ENCODE data around the gene SBK2.
"Not testable (repeated sequence)": the region's sequence is repeated elsewhere in the genome, so short reads cannot be mapped to it uniquely, and the experiment has no call there.

SBK2 gene

DNA sequence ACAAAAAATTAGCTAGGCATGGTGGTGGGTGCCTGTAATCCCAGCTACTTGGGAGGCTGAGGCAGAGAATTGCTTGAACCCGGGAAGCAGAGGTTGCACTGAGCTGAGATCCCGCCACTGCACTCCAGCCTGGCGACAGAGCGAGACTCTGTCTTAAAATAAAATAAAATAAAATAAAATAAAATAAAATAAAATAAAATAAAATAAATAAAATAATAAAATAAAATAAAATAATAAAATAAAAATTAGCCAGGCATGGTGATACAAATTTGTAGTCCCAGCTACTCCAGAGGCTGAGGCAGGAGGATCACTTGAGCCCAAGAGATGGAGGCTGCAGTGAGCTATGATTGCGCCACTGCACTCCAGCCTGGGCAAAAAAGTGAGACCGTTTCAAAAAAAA lies 37.0 kb upstream of the SBK2 start:
- not testable (repeated sequence) for H3K27ac Mint-ChIP-seq, H3K27me3 Mint-ChIP-seq
- peaks cover 12% of the 10 kb centered on the region for H3K36me3 Mint-ChIP-seq (ENCODE audit: low read depth)

DNA sequence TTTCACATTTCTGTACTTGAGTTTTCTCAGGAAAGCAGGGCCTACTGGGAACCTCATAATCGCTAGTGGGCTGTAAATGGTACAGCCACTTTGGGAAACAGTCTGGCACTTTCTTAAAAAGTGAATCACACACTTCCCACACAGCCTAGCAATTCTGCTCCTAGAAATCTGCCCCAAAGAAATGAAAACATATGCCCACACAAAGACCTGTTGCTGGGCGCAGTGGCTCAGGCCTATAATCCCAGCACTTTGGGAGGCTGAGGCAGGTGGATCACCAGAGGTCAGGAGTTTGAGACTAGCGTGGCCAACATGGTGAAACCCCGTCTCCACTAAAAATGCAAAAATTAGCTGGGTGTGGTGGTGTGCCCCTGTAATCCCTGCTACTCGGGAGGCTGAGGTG lies 32.5 kb upstream of the SBK2 start:
- not testable (repeated sequence) for H3K36me3 Mint-ChIP-seq (ENCODE audit: low read depth); H3K4me1 Mint-ChIP-seq (ENCODE audit: low read depth); H3K4me3 Mint-ChIP-seq; H3K27ac Mint-ChIP-seq; H3K27me3 Mint-ChIP-seq; H3K9me3 Mint-ChIP-seq; DNase-seq

More for the DNA sequence above, 37.0 kb upstream of the SBK2 start:
- H3K4me3 Mint-ChIP-seq; DNase-seq; H3K9me3 Mint-ChIP-seq; H3K4me1 Mint-ChIP-seq (ENCODE audit: low read depth): not testable (repeated sequence)

DNA sequence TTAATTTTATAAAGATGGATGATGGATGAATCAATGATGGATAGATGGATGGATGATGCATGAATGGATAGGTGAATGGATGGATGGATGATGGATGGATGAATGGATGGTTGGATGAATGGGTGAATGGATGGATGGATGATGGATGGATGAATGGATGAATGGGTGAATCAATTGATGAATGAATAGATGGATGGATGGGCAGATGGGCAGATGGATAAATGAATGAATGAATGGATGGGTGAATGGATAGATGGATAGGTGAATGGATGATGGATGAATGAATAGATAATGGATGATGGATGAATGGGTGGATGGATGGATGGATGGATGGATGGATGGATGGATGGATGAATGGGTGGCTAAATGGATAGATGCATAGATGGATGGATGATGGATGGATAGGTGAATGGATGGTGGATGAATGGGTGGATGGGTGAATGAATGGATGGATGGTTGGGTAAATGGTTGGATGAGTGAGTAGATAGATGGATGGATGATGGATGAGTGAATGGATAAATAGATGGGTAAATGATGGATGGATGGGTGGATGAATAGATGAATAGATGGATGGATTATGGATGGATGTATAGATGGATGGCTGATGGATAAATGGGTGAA lies 30.9 kb upstream of the SBK2 start:
- DNase-seq: no peak
- Mint-ChIP-seq H3K9me3 (no peaks in the 10 kb centered on the region), H3K27ac (no peak overlapping the region), H3K36me3 (ENCODE audit: low read depth) (no peaks in the 10 kb centered on the region), H3K4me1 (ENCODE audit: low read depth) (no peaks in the 10 kb centered on the region), H3K27me3 (peaks cover 9% of the 10 kb centered on the region), H3K4me3 (no peak overlapping the region)

DNA sequence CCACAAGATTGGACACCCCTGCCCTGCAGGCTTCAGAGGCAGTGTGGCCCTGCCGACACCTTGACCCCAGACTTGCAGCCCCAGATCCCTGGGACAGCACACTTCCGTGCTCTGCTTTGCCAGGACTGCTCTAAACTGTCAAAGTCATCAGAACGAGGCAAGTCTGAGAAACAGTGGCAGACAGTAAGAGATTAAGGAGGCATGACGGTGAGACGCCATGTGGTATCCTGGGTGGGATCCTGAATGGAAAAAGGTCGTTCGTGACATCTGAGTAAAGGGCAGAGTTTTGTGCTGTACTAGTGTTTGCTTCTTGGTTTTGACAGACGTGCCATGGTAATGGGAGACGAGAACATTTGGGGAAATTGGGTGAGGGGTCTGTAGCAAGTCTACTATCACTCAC lies 29.9 kb upstream of the SBK2 start:
- Mint-ChIP-seq H3K4me1 (ENCODE audit: low read depth) (no peaks in the 10 kb centered on the region), H3K27ac (no peak overlapping the region), H3K4me3 (no peak overlapping the region), H3K27me3 (peaks cover 9% of the 10 kb centered on the region), H3K36me3 (ENCODE audit: low read depth) (no peaks in the 10 kb centered on the region), H3K9me3 (no peaks in the 10 kb centered on the region)
- DNase-seq: no peak

DNA sequence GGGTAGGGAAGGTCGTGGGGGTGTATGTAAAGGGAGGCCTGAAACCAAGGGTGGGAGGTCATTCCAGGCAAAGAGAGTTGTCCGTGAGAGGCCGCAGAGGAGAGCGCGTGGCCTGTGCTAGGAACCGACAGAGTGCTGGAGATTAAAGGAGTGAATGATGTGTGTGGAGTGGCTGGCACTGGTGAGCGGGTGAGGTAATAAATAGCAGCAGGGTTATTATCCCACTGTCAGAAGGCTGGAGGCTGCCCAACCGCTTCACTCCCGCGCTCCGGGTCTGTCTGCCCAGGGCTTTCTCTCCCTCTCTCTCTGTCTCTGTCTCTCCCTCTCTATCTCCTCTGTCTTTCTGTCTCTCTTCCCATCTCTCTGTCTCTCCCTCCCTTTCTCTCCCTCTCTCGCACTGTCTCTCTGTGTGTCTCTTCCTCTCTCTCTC lies 26.3 kb upstream of the SBK2 start:
- H3K36me3 Mint-ChIP-seq (ENCODE audit: low read depth): no peaks in the 10 kb centered on the region
- H3K27ac Mint-ChIP-seq: no peak overlapping the region
- DNase-seq: no peak

DNA sequence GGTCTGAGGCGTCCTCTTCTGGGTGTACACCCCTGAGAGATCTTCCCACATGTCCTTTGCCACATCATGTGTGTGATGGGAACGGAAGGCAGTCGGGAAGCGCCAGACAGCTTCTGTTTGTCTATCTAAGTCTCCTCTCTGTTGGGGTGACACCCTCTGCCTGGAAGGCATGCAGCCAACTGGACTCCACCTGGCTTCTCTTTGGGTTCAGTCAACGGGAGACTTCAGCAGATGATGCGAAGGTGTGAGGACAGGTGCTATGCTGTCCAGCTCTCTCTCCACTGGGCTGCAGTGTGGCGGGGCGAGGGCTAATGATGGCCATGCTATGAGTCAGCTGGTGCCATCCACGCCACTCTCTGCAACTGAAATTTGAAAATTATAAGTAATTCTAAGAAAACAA lies 22.8 kb upstream of the SBK2 start:
- no peaks in the 10 kb centered on the region for H3K36me3 Mint-ChIP-seq (ENCODE audit: low read depth)
- no peak overlapping the region for H3K4me3 Mint-ChIP-seq
- no peak overlapping the region for H3K27ac Mint-ChIP-seq
- H3K9me3 Mint-ChIP-seq: peaks cover 4% of the 10 kb centered on the region
- DNase-seq: no peak
- H3K27me3 Mint-ChIP-seq: peaks cover 6% of the 10 kb centered on the region
- H3K4me1 Mint-ChIP-seq (ENCODE audit: low read depth): no peaks in the 10 kb centered on the region

More for the DNA sequence above, 26.3 kb upstream of the SBK2 start:
- Mint-ChIP-seq H3K27me3 (peaks cover 9% of the 10 kb centered on the region), H3K9me3 (peaks cover 4% of the 10 kb centered on the region), H3K4me1 (ENCODE audit: low read depth) (no peaks in the 10 kb centered on the region), H3K4me3 (no peak overlapping the region)

GRCh38 chr19:55554741-55555152 lies 17.8 kb upstream of the SBK2 start:
- Mint-ChIP-seq H3K4me1 (ENCODE audit: low read depth) (no peaks in the 10 kb centered on the region), H3K36me3 (ENCODE audit: low read depth) (no peaks in the 10 kb centered on the region), H3K27ac (no peak overlapping the region), H3K9me3 (no peaks in the 10 kb centered on the region), H3K4me3 (no peak overlapping the region), H3K27me3 (peaks cover 4% of the 10 kb centered on the region)
- DNase-seq: no peak

DNA sequence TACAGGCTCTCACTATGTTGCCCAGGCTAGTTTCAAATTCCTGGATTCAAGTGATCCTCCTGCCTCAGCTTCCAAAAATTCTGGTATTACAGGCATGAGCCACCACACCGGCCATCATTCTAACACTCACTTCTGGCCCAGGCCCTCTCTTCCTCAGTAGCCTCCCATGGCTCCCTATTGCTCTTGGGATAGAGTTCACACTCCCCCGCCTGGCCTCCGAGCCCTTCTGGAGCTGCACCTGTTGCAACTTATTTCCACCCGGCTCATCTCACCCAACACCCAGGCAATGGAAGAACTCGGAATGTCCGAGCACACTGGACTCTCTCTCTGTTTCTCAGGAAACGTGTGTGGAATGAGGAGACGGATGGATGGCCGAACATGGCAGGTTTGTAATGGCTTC lies 17.4 kb upstream of the SBK2 start:
- no peak overlapping the region for H3K27ac Mint-ChIP-seq
- DNase-seq: no peak
- H3K4me1 Mint-ChIP-seq (ENCODE audit: low read depth): no peaks in the 10 kb centered on the region
- H3K27me3 Mint-ChIP-seq: peaks cover 4% of the 10 kb centered on the region
- no peaks in the 10 kb centered on the region for H3K36me3 Mint-ChIP-seq (ENCODE audit: low read depth)
- no peak overlapping the region for H3K4me3 Mint-ChIP-seq
- H3K9me3 Mint-ChIP-seq: no peaks in the 10 kb centered on the region

GRCh38 chr19:55553217-55554182 lies 16.6 kb upstream of the SBK2 start:
- DNase-seq: no peak
- H3K36me3 Mint-ChIP-seq (ENCODE audit: low read depth): no peaks in the 10 kb centered on the region
- peaks cover 4% of the 10 kb centered on the region for H3K27me3 Mint-ChIP-seq
- no peak overlapping the region for H3K27ac Mint-ChIP-seq
- H3K4me3 Mint-ChIP-seq: no peak overlapping the region
- no peaks in the 10 kb centered on the region for H3K9me3 Mint-ChIP-seq
- H3K4me1 Mint-ChIP-seq (ENCODE audit: low read depth): no peaks in the 10 kb centered on the region

DNA sequence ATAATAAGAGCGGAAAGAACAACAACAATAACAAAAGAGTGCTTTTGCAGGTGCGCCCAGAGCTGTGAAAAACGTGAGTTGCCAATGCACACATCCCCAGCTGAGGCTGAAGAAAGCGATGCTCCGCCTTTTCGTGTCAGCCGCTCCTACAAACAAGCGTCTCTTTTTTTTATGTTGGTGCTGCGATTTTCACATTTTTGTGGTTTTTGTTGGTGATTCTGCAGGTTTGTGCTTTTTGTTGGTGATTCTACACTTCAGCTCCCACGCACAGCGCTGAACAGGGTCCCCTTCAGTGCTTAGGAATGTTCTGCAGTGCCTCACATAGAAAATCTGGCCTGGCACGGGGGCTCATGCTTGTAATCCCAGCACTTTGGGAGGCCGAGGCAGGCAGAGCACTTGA lies 15.7 kb upstream of the SBK2 start:
- DNase-seq: no peak
- H3K27ac Mint-ChIP-seq: no peak overlapping the region
- H3K36me3 Mint-ChIP-seq (ENCODE audit: low read depth): no peaks in the 10 kb centered on the region
- peaks cover 8% of the 10 kb centered on the region for H3K27me3 Mint-ChIP-seq
- H3K9me3 Mint-ChIP-seq: no peaks in the 10 kb centered on the region
- H3K4me1 Mint-ChIP-seq (ENCODE audit: low read depth): no peaks in the 10 kb centered on the region
- H3K4me3 Mint-ChIP-seq: no peak overlapping the region

DNA sequence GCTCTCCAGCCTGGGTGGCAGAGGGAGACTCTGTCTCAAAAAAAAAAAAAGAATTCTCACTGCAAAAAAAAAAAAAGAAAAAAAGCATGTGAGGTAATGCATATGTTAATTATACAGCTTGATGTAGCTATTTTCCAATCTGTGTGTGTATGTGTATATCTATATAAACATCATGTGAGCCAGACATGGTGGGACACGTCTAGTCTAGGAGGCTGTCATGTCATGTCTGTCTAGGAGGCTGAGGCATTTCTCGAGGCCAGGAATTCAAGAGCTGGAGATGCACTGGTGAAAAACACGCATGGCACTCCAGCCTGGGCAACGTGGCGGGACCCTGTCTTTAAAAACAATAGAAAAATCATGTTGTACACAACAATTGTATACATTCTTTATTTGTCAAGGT lies 15.3 kb upstream of the SBK2 start:
- Mint-ChIP-seq H3K9me3 (no peaks in the 10 kb centered on the region), H3K4me3 (no peak overlapping the region), H3K27me3 (peaks cover 10% of the 10 kb centered on the region), H3K27ac (no peak overlapping the region), H3K36me3 (ENCODE audit: low read depth) (no peaks in the 10 kb centered on the region), H3K4me1 (ENCODE audit: low read depth) (peaks cover 1% of the 10 kb centered on the region)
- no peak for DNase-seq

GRCh38 chr19:55550321-55550650 lies 13.4 kb upstream of the SBK2 start:
- Mint-ChIP-seq H3K36me3 (ENCODE audit: low read depth) (no peaks in the 10 kb centered on the region), H3K27me3 (peaks cover 23% of the 10 kb centered on the region), H3K27ac (no peak overlapping the region), H3K4me3 (no peak overlapping the region), H3K4me1 (ENCODE audit: low read depth) (peaks cover 1% of the 10 kb centered on the region), H3K9me3 (no peaks in the 10 kb centered on the region)
- DNase-seq: no peak

- peaks cover 1% of the 10 kb centered on the region for H3K4me1 Mint-ChIP-seq (ENCODE audit: low read depth)
- no peaks in the 10 kb centered on the region for H3K9me3 Mint-ChIP-seq
- no peaks in the 10 kb centered on the region for H3K36me3 Mint-ChIP-seq (ENCODE audit: low read depth)
- no peak for DNase-seq
- no peak overlapping the region for H3K27ac Mint-ChIP-seq
- H3K27me3 Mint-ChIP-seq: peaks cover 25% of the 10 kb centered on the region
- no peak overlapping the region for H3K4me3 Mint-ChIP-seq
Observed at GRCh38 chr19:55549500-55550320, 12.8 kb upstream of the SBK2 start.

DNA sequence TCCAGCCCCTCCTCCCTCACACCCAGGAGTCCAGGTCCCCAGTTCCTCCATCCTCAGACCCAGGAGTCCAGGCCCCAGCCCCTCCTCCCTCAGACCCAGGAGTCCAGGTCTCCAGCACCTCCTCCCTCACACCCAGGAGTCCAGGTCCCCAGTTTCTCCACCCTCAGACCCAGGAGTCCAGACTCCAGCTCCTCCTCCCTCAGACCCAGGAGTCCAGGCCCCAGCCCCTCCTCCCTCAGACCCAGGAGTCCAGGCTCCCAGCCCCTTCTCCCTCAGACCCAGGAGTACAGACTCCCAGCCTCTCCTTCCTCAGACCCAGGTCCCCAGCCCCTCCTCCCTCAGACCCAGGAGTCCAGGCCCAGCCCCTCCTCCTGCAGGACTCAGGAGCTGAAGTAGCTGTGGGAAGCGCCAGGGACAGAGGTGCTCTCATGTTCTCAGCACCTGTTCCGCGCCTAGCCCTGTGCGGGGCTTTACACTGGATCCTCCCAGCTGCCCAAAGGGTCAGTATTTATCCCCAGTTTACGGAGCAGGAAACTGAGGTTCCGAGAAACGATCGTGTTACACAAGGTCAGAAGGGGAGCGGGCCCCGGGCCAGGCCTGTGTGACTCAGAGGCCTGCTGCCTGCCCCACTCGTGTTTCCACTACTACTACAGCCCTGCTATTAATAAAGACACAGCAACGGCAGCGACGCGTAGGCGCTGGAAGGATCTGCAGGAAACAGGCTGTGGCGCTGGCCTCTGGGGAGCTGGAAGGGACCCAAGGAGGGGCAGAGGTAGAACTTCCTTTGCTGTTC lies 10.1 kb upstream of the SBK2 start:
- Mint-ChIP-seq H3K27ac (no peak overlapping the region), H3K27me3 (peaks cover 28% of the 10 kb centered on the region), H3K36me3 (ENCODE audit: low read depth) (no peaks in the 10 kb centered on the region), H3K4me1 (ENCODE audit: low read depth) (peaks cover 1% of the 10 kb centered on the region), H3K4me3 (no peak overlapping the region), H3K9me3 (no peaks in the 10 kb centered on the region)
- no peak for DNase-seq

Measured in activated T-cell treated with anti-CD3 and anti-CD28 coated beads, Interleukin-2, amount 50 U/mL, for 24 hours (primary cell).